Lung (tissue), 12 donors: ENCODE results near the gene KCNMB2. TPM values are rescaled to one million over a fixed set of nuclear protein-coding genes. Genes with fewer than 3 reads are reported as not detected.

Experiments used
- ATAC-seq: fragments of 200-7000 bp; cut with Tn5 transposase; one replicate; pipeline ENCODE4 v1.9.1; 2020; ENCODE audit warnings: moderate number of reproducible peaks; ENCODE audit not compliant: insufficient read depth, low FRiP score
- DNase-seq, 3 donors: peaks; one replicate each; pipeline ENCODE4 v3.0.0-alpha.2; 2013 to 2017
- H3K27ac ChIP-seq, 2 donors: one replicate each; pipeline ENCODE4 v1.5.1; 2013; ENCODE audit warnings: mild to moderate bottlenecking in 2 of 2, moderate library complexity in 2 of 2, control low read depth in 1 of 2, inconsistent platforms in 1 of 2, low read depth in 1 of 2, low read length in 1 of 2
- H3K27me3 ChIP-seq, 3 donors: one replicate each; pipeline ENCODE4 v1.5.1; 2013; ENCODE audit warnings: low read length in 2 of 3; ENCODE audit not compliant: control insufficient read depth in 3 of 3, insufficient read depth in 3 of 3
- H3K36me3 ChIP-seq, 4 donors: one replicate each; pipeline ENCODE4 v1.5.1; 2013; ENCODE audit warnings: low read length in 4 of 4, mild to moderate bottlenecking in 1 of 4, moderate library complexity in 1 of 4; ENCODE audit not compliant: control insufficient read depth in 4 of 4, insufficient read depth in 4 of 4
- H3K4me1 ChIP-seq, 5 donors: one replicate each; pipeline ENCODE4 v1.5.1; 2013; ENCODE audit warnings: low read length in 5 of 5, mild to moderate bottlenecking in 2 of 5, moderate library complexity in 1 of 5; ENCODE audit not compliant: control insufficient read depth in 5 of 5, insufficient read depth in 5 of 5
- H3K4me3 ChIP-seq: one replicate; pipeline ENCODE4 v1.5.1; 2013; ENCODE audit warnings: mild to moderate bottlenecking, control low read depth, moderate library complexity
- H3K9ac ChIP-seq, 2 donors: one replicate each; pipeline ENCODE4 v1.5.1; 2013; ENCODE audit warnings: low read length in 2 of 2, control low read depth in 1 of 2; ENCODE audit not compliant: insufficient read depth in 1 of 2
- H3K9me3 ChIP-seq, 4 donors: one replicate each; pipeline ENCODE4 v1.5.1; 2013; ENCODE audit warnings: low read length in 3 of 4, mild to moderate bottlenecking in 1 of 4, moderate library complexity in 1 of 4; ENCODE audit not compliant: control insufficient read depth in 4 of 4, insufficient read depth in 3 of 4
- WGBS, 2 donors: extraction: QIAGEN DNeasy Blood & Tissue Kit; methylation state at CpG; one replicate each; pipeline ENCODE4 v1.1.7; 2013; 5-methylcytosine and 5-hydroxymethylcytosine counted together
- polyA plus RNA-seq, 2 donors: library from polyadenylated mRNA; stranded (reverse); fragments of 200-250 nt; gene quantifications; one replicate each; pipeline ENCODE4 v1.2.1, GENCODE V29; 2013
- total RNA-seq, 2 donors: library from RNA; depleted of rRNA in 1 of 2; stranded (reverse); fragments of >200 nt in 1 of 2; gene quantifications; one replicate each; pipeline ENCODE4 v1.2.1, GENCODE V29; 2014 to 2021
- TF ChIP-seq, protein P1 (sequence below): IDR thresholded peaks from 2 replicates; pipeline ENCODE4 v1.5.1; 2012; ENCODE audit warnings: mild to moderate bottlenecking; ENCODE audit errors: control extremely low read depth, extremely low read depth
- donor health status: control.
- donor health status: control.
- donor health status: Bipolar disorder and iron deficiency.
- donor health status: healthy.
- donor health status: DM: yes; HTN: yes; CAD: no.

Gene KCNMB2
- total and polyA plus RNA-seq, 4 donors, result 0.62 to 12.2 (median 1.2) TPM

DNA sequence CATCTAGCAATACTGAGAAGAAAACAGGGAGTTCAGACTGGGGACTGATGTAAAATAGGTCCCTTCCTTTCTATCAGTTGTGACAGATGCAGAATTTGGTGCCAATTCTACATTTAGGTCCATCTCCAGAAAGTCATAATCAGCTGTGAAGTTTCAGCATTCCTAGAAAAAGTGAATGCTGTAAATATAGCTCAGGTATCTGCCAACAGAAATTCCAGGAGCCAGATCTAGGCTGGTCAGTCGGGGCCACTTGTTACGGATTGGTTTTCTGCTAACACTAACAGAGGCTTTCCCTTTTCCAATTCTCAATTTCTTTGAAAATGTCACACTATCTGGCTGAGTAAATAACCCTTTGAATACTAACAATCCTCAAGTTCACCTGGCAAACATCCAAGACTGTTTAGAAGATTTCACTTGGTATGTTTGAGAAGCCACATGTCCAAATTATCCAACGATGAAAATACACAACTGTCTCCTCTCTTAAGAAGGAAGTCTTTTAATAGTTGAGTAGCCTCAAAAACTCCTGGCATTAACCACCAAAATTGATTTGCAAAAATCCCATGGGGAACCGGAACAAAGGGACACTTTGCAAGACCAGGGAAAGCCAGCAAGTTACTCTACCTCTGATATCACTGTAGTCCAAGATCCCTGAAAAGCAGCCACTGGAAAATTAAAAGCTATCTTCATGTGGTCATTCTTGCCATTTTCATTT lies 313.1 kb downstream of the KCNMB2 start:
- peak in 2 of 3 donors; percentile 78 to 81 for DNase-seq
- H3K4me3 ChIP-seq, result no peak overlapping the region
- TF ChIP-seq, protein P1, sequence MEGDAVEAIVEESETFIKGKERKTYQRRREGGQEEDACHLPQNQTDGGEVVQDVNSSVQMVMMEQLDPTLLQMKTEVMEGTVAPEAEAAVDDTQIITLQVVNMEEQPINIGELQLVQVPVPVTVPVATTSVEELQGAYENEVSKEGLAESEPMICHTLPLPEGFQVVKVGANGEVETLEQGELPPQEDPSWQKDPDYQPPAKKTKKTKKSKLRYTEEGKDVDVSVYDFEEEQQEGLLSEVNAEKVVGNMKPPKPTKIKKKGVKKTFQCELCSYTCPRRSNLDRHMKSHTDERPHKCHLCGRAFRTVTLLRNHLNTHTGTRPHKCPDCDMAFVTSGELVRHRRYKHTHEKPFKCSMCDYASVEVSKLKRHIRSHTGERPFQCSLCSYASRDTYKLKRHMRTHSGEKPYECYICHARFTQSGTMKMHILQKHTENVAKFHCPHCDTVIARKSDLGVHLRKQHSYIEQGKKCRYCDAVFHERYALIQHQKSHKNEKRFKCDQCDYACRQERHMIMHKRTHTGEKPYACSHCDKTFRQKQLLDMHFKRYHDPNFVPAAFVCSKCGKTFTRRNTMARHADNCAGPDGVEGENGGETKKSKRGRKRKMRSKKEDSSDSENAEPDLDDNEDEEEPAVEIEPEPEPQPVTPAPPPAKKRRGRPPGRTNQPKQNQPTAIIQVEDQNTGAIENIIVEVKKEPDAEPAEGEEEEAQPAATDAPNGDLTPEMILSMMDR, result no peak
- no peak overlapping the region for H3K9ac ChIP-seq
- H3K4me1 ChIP-seq, result peaks cover 0 to 46% (median 14%) of the 10 kb centered on the region in 5 donors
- 37 to 60% methylated on average over 4 of the region's 4 CpGs for WGBS, 2 donors
- peak overlapping the region in 1 of 2 donors; percentile 2 for H3K27ac ChIP-seq
- no peak for ATAC-seq
- no peaks in the 10 kb centered on the region for H3K36me3 ChIP-seq
- no peaks in the 10 kb centered on the region for H3K9me3 ChIP-seq
- no peaks in the 10 kb centered on the region for H3K27me3 ChIP-seq

DNA sequence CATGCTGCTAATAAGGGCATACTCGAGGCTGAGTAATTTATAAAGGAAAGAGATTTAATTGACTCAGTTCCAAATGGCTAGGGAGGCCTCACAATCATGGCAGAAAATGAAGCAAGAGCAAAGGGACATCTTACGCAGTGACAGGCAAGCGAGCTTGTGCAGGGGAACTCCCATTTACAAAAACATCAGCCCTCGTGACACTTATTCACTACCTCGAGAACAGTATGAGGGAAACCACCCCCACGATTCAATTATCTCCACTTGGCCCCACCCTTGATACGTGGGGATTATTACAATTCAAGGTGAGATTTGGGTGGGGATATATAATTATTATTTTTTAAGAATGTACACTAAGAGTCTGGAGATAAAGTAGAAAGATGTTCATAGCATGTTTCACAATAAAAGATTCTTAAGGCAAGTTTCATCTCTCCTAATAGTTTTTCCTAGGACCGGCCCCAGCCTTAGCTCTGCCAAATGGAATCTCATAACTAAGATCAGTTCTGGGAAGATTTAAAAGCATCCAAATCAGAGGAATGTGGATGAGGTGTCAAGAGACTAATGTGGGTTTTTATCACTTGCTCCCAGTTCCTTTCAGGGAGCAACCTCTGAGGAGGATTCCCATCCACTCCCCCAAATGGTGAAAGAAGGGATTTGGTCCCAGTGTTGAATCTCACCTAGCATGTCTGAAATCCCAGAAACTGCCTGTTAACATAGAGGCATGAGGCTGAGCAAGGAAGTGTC lies 314.4 kb downstream of the KCNMB2 start:
- H3K9ac ChIP-seq, result no peak overlapping the region
- DNase-seq (peak; percentile 52 to 90 (median 85)), ATAC-seq (peak; percentile 16)
- peaks cover 0 to 46% (median 14%) of the 10 kb centered on the region in 5 donors for H3K4me1 ChIP-seq
- TF ChIP-seq, protein P1, result no peak
- H3K4me3 ChIP-seq, result no peak overlapping the region
- no peaks in the 10 kb centered on the region for H3K27me3 ChIP-seq
- no peak overlapping the region for H3K27ac ChIP-seq
- H3K9me3 ChIP-seq, result no peaks in the 10 kb centered on the region
- WGBS, 2 donors, result 69 to 83% methylated on average over 8 of the region's 8 CpGs
- H3K36me3 ChIP-seq, result no peaks in the 10 kb centered on the region

DNA sequence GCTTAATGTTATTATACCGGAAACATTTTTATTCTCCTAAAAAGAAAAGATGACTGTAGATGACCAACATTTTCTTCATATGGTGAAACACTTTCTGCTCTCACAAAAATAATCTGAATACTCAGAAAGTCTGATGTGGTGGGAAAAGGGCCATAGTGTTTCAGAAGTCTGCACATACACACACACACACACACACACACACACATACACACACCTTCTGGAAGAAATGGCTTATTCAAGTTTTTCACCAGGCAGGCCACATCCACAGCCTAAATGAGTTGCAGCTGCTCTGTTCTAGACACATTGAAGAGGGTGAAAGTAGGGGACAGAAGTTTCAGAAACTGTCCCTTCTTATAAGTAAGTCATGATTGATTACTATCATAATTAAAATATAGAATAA lies 315.3 kb downstream of the KCNMB2 start:
- Histone ChIP-seq H3K9me3 (no peaks in the 10 kb centered on the region), H3K4me1 (peaks cover 0 to 46% (median 14%) of the 10 kb centered on the region in 5 donors), H3K4me3 (no peak overlapping the region), H3K36me3 (no peaks in the 10 kb centered on the region), H3K9ac (no peak overlapping the region), H3K27ac (no peak overlapping the region), H3K27me3 (no peaks in the 10 kb centered on the region)
- TF ChIP-seq, protein P1, result no peak
- DNase-seq (peak; percentile 19 to 35 (median 33)), ATAC-seq (no peak)
- WGBS, 2 donors, result 89 to 96% methylated on average over 1 of the region's 1 CpG
